Subcutaneous adipose tissue (tissue), 4 donors: ENCODE data around the gene PRM3. TPM values are rescaled to one million over a fixed set of nuclear protein-coding genes. Genes with fewer than 3 reads are reported as not detected.

Source experiments
- total RNA-seq, 4 donors: library from RNA; depleted of rRNA; stranded (reverse); fragments of >200 nt; gene quantifications; one replicate each; pipeline ENCODE4 v1.1.0, GENCODE V29; 2016
- TF ChIP-seq, protein P1 (sequence below): fragments of 450-650 bp; IDR thresholded peaks from one replicate; pipeline ENCODE4 v1.5.1; 2016; ENCODE audit warnings: low read depth, mild to moderate bottlenecking, control low read depth, antibody characterized with exemption, moderate library complexity

Gene PRM3
- total RNA-seq, 4 donors from 2014 or later: not detected

DNA sequence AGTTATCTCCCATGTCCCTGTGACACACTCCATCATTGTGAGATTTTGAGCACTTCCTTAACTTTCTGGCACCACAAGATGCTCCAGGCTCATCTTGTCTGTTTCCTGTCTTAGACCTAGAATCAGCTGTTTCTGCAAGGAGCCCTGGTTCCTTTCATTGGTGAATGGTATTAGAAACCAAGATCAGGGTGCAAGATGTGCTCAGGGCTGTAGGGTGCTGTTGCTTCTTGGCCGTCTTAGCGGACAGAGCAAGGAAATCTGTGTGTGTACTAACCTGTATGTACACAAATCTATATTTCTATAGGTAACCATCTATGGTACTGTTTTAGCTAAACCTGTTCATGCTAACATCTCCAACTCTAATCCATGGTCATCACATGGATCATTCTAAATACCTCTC lies 15.8 kb upstream of the PRM3 start:
- TF ChIP-seq, protein P1, sequence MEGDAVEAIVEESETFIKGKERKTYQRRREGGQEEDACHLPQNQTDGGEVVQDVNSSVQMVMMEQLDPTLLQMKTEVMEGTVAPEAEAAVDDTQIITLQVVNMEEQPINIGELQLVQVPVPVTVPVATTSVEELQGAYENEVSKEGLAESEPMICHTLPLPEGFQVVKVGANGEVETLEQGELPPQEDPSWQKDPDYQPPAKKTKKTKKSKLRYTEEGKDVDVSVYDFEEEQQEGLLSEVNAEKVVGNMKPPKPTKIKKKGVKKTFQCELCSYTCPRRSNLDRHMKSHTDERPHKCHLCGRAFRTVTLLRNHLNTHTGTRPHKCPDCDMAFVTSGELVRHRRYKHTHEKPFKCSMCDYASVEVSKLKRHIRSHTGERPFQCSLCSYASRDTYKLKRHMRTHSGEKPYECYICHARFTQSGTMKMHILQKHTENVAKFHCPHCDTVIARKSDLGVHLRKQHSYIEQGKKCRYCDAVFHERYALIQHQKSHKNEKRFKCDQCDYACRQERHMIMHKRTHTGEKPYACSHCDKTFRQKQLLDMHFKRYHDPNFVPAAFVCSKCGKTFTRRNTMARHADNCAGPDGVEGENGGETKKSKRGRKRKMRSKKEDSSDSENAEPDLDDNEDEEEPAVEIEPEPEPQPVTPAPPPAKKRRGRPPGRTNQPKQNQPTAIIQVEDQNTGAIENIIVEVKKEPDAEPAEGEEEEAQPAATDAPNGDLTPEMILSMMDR: no peak

DNA sequence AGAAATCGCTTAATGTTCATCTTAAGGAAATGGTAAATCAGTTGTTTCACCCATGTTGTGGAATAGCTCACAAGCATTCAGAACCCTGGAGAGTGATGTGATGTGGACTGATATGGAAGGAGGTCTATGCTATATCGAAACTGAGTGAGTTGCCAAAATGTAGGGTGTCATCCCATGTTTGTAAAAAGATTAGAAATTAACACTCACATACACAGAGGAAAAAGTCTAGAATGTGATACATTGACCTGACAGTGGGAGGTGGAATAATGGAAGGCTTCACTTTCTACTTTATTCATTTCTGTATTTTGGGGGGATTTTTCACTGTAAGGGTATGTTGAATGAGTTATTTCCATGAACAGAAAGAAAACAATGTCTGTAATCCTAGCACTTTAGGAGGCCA lies 12.4 kb upstream of the PRM3 start:
- TF ChIP-seq, protein P1: no peak

DNA sequence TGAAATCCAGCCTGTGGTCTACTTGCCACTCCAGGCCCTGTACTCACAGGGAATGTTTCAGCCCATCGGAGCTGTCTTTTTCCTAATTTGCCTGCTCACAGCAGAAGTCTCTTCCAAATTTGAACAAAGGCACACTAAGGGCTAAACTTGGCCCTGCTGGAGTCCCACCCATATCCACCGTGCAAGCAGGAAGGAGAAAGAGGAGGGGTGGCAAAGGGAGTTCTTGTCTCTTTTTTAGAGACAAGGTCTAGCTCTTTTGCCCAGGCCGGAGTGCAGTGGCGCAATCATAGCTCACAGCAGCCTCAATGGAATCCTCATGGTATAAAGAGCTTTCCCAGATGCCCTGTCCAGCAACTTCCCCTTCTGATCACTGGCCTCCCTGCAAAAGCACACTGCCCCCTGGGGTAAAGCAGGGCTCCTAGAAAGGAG lies 10.4 kb upstream of the PRM3 start:
- TF ChIP-seq, protein P1: no peak

DNA sequence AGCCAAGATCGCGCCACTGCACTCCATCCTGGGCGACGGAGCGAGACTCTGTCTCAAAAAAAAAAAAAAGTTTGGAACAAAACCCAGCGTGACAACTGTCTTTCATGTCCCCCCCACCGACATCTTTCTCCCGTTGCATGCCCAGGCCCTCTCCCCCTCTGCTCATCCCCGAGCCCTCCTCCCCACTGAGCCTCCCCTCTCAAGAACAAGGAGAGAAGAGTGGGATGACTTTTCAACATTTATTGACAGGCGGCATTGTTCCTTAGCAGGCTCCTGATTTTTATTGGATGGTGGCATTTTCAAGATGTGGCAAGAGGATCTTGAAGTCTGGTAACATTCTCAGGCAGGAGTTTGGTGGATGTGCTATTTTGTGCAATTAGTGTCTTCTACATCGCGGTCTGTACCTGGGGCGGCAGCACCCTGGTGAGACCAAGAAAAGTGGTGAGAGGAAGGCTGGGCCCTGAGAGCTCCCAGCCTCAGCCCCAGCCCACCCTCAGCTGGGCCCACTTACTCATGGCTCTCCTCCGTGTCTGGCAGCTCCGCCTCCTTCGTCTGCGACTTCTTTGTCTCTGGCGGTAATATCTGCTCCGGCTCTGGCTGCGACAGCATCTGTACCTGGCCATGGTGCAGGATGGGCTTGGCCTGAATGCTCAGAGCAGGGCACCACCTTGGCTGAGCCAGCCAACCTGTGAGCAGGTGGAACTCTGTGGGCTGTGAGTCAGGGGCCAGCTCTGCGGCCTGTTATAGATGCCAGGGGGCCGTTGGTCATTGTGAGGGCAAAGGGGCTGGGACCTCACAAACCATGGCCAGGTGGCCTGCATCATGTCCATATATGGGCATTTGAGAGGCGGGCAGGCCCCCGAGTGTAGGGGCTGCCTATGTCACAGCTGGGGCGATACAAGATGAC lies 7.4 kb upstream of the PRM3 start, which contains the start of gene PRM1:
PRM1 (minus strand) TSS at position 715 of the 907 bp plus-strand sequence; CDS start at position 623, 92 bp downstream.
- TF ChIP-seq, protein P1: no peak

DNA sequence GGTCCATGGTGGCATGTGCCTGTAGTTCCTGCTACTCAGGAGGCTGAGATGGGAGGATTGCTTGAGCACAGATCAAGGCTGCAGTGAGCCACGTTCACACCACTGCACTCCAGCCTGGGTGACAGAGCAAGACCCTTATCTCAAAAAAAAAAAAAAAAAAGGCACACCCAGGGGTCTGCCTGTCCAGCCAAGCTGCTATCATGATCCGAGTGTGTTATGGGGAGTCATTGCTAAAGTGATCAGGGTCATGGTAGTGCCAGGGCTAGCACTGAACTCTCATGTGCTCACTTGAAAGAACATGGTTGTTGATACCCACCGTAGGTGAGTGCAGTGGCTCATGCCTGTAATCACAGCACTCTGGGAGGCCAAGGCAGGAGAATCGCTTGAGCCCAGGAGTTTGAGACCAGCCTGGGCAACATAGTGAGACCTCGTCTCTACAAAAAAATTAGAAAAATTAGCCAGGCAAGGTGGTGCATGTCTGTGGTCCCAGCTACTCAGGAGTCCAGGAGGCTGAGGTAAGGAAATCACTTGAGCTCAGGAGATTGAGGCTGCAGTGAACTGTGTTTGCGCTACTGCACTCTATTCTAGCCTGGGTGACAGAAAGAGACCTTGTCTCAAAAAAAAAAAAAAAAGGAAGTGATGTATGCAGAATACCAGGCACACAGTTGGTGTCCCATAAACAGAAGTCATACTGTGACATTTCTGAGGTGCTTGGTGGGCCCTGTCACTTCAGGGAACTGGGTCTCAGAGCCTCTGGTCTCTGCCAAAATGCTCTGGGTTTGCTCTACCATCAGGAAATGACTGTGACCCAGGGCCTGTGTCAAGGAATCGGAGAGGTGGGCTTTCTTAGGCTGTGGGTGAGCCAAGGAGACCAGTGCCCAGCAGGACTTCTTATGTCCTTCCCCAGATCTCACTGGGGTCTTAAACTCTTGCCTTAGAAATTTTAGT lies 5.5 kb upstream of the PRM3 start:
- TF ChIP-seq, protein P1: no peak

DNA sequence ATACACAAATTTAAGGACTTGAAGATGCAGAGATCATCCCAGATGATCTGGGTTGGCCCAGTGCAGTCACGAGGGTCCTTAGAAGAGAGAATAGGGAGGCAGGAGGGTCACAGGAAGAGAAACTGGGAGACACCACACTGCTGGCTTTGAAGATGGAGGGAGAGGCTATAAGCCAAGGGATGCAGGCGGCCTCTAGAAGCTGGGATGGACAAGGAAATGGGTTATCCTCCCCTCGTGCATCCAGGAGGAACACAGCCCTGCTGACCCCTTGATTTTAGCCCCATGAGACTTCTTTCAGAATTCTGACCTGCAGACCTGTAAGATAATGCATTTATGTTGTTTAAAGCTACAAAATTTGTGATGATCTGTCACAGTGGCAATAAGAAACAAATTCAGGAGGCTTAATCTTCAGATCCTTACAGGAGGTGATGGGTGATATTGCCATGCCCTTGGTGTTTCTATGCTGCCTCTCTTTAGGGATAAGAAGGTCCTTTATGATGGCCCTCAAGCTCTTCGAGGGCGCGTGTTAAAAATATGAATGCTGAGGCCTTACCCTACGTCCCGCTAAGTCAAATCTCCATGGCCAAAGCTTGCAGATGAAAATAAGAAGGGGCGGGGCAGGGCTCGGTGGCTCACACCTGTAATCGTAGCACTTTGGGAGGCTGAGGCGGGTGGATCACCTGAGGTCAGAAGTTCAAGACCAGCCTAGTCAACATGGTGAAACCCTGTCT lies 4.3 kb upstream of the PRM3 start:
- TF ChIP-seq, protein P1: no peak
